K562 (cell line): ENCODE measurements around the gene MCCD1. TPM values are rescaled to one million over a fixed set of nuclear protein-coding genes. Genes with fewer than 3 reads are reported as not detected.
A peak's percentile ranks its signal among the peaks of the same experiment; 100 is the strongest.

Source experiments
- BHLHE40 ChIP-seq: IDR thresholded peaks from 2 replicates; pipeline ENCODE4 v1.6.1; 2011; ENCODE audit warnings: low read length, improper control_type of control experiment
- CHCHD3 ChIP-seq: fragments of 250-450 bp; sonication (Bioruptor Pico); IDR thresholded peaks from 2 replicates; pipeline ENCODE4 v2.1.2; 2022; ENCODE audit warnings: mild to moderate bottlenecking
- CTBP1 ChIP-seq: fragments of 450-650 bp; IDR thresholded peaks from 2 replicates; pipeline ENCODE4 v1.6.1; 2016; ENCODE audit warnings: borderline replicate concordance
- ELF1 ChIP-seq: fragments of 200-800 bp; sonication (Bioruptor generic); IDR thresholded peaks from 2 replicates; pipeline ENCODE4 v1.6.1; 2016; ENCODE audit warnings: missing genetic modification characterization, missing compliant biosample characterization
- ELK1 ChIP-seq: sonication (generic); formaldehyde crosslinking; IDR thresholded peaks from 2 replicates; pipeline ENCODE4 v1.8.1; 2022; ENCODE audit warnings: missing genetic modification reagents
- FUS ChIP-seq: fragments of 200-400 bp; formaldehyde crosslinking; optimal IDR thresholded peaks from 2 replicates; pipeline ENCODE3; 2017; ENCODE audit warnings: low read depth, low read length
- HDAC1 ChIP-seq, 2 experiments: fragments of 450-650 bp; IDR thresholded peaks; 2 replicates each; pipeline ENCODE4 v1.6.1; 2016 to 2017; ENCODE audit warnings: inconsistent platforms in 1 of 2, mild to moderate bottlenecking in 1 of 2, moderate library complexity in 1 of 2
- HNRNPUL1 ChIP-seq: fragments of 200-400 bp; formaldehyde crosslinking; IDR thresholded peaks from 2 replicates; pipeline ENCODE4 v1.6.1; 2017; ENCODE audit warnings: low read length
- IRF2 ChIP-seq: sonication (generic); formaldehyde crosslinking; IDR thresholded peaks from 2 replicates; pipeline ENCODE4 v1.8.1; 2022; ENCODE audit warnings: mild to moderate bottlenecking, missing genetic modification reagents
- JUN ChIP-seq, 2 experiments: sonication (generic) in 1 of 2; formaldehyde crosslinking in 1 of 2; IDR thresholded peaks; 2 replicates each; pipeline versions ENCODE4 v1.6.1 to v1.8.0; 2012 to 2022; ENCODE audit warnings: borderline replicate concordance in 2 of 2, mild to moderate bottlenecking in 2 of 2, improper control_type of control experiment in 1 of 2, low read depth in 1 of 2, low read length in 1 of 2, missing genetic modification reagents in 1 of 2
- KDM1A ChIP-seq, 2 experiments: fragments of 450-650 bp; IDR thresholded peaks; 2 replicates each; pipeline ENCODE4 v1.6.1; 2016; ENCODE audit warnings: mild to moderate bottlenecking in 2 of 2
- L3MBTL2 ChIP-seq: fragments of 450-650 bp; IDR thresholded peaks from 2 replicates; pipeline ENCODE4 v1.6.1; 2016; ENCODE audit warnings: mild to moderate bottlenecking, moderate library complexity
- MECOM ChIP-seq: fragments of 250-450 bp; sonication (Bioruptor Pico); IDR thresholded peaks from 2 replicates; pipeline ENCODE4 v1.8.0; 2022; ENCODE audit warnings: inconsistent platforms
- MEF2D ChIP-seq: conservative IDR thresholded peaks from 2 replicates; pipeline ENCODE4 v1.6.1; 2016; ENCODE audit warnings: low read depth, missing genetic modification characterization, missing compliant biosample characterization
- MNT ChIP-seq, 2 experiments: fragments of 450-650 bp; conservative IDR thresholded peaks; 2 replicates each; pipeline ENCODE4 v1.6.1; 2017; ENCODE audit warnings: mild to moderate bottlenecking in 2 of 2, moderate library complexity in 2 of 2
- MTA3 ChIP-seq: fragments of 450-650 bp; formaldehyde crosslinking; IDR thresholded peaks from 2 replicates; pipeline ENCODE4 v1.6.1; 2017; ENCODE audit warnings: mild to moderate bottlenecking, borderline replicate concordance
- POLR2AphosphoS5 ChIP-seq: IDR thresholded peaks from 2 replicates; pipeline ENCODE4 v1.6.1; 2011; ENCODE audit warnings: mild to moderate bottlenecking, low read depth, low read length, moderate library complexity; ENCODE audit not compliant: control insufficient read depth, insufficient read depth
- POLR2B ChIP-seq: fragments of 450-650 bp; IDR thresholded peaks from 2 replicates; pipeline ENCODE4 v1.6.1; 2018; ENCODE audit warnings: low read depth; ENCODE audit not compliant: partially characterized antibody
- SIN3B ChIP-seq: fragments of 450-650 bp; IDR thresholded peaks from 2 replicates; pipeline ENCODE4 v1.6.1; 2017; ENCODE audit warnings: low read depth, mild to moderate bottlenecking, moderate library complexity
- SMAD4 ChIP-seq: fragments of 250-450 bp; sonication (Bioruptor Pico); conservative IDR thresholded peaks from 2 replicates; pipeline ENCODE4 v1.8.0; 2021; ENCODE audit warnings: inconsistent platforms, mild to moderate bottlenecking, moderate library complexity
- SPI1 ChIP-seq: IDR thresholded peaks from 2 replicates; pipeline ENCODE4 v1.6.1; 2011; ENCODE audit warnings: low read depth, low read length, control low read depth, borderline replicate concordance
- TSC22D4 ChIP-seq: fragments of 450-650 bp; IDR thresholded peaks from 2 replicates; pipeline ENCODE4 v1.6.1; 2016; ENCODE audit warnings: missing genetic modification characterization, missing biosample characterization, control low read depth
- ZNF184 ChIP-seq: sonication (generic); formaldehyde crosslinking; IDR thresholded peaks from 2 replicates; pipeline ENCODE4 v1.5.0; 2020; ENCODE audit warnings: missing genetic modification reagents
- ZNF316 ChIP-seq: fragments of 450-650 bp; IDR thresholded peaks from 2 replicates; pipeline ENCODE4 v1.6.1; 2016
- ZNF324 ChIP-seq: fragments of 250-450 bp; sonication (Bioruptor Pico); IDR thresholded peaks from 2 replicates; pipeline ENCODE4 v1.4.0; 2020; ENCODE audit warnings: mild to moderate bottlenecking
- ZSCAN32 ChIP-seq: fragments of 450-650 bp; formaldehyde crosslinking; IDR thresholded peaks from 2 replicates; pipeline ENCODE4 v1.4.0; 2020; ENCODE audit warnings: mild to moderate bottlenecking, moderate library complexity
- polyA plus RNA-seq, 8 experiments: library from polyadenylated mRNA; depleted of rRNA in 4 of 8; stranded (reverse) in 5 of 8; unstranded in 3 of 8; fragments of >200 nt; fragmentation: Nextera tagmentation in 2 of 8; fragmentation: Illumina TruSeq in 1 of 8; extraction: Ambion mirVana in 2 of 8; extraction: Trizol in 1 of 8; gene quantifications; 2 replicates each; pipeline versions ENCODE4 v1.2.1 to v1.2.3, GENCODE V29; 2011 to 2014; ENCODE audit warnings: inconsistent platforms in 1 of 8, missing spikeins in 1 of 8
- total RNA-seq, 7 experiments: library from RNA; depleted of rRNA in 6 of 7; stranded (reverse); fragments of >200 nt in 6 of 7; fragmentation: Illumina TruSeq in 2 of 7; extraction: Trizol in 2 of 7; gene quantifications; 2 replicates each; pipeline versions ENCODE4 v1.2.1 to v1.2.3, GENCODE V29; 2011 to 2021; ENCODE audit warnings: low replicate concordance in 1 of 7

Gene MCCD1
- total and polyA plus RNA-seq, 9 of the 15 experiments (the other 6 are each of a cell fraction or from before 2014, with no cell fraction given) = not detected

GRCh38 chr6:31497531-31498476 lies 31.0 kb upstream of the MCCD1 start, which contains the start of gene MICB (continued):
- TF ChIP-seq POLR2AphosphoS5 (no peak), CHCHD3 (CRISPR knock-in tag) (no peak), ZNF316 (no peak), MNT (conservative IDR thresholded peaks at IDR 0.05) (peak; percentile 65 to 83; a peak in 3 of 4 replicates), IRF2 (no peak), KDM1A (IDR thresholded peaks at IDR 0.05) (peak; percentile 33 to 52; a peak in 3 of 4 replicates), JUN (IDR thresholded peaks at IDR 0.05; ENCODE audit: borderline replicate concordance, low read depth, low read length) (no peak), JUN (CRISPR knock-in tag; IDR thresholded peaks at IDR 0.05; ENCODE audit: borderline replicate concordance) (no peak), FUS (no peak), POLR2B (peak; percentile 58), HNRNPUL1 (no peak), MTA3 (peak; percentile 48; the same call in 1 of the 2 replicates), TSC22D4 (tag) (no peak), SIN3B (no peak), MECOM (CRISPR knock-in tag) (no peak), L3MBTL2 (peak; percentile 85), HDAC1 (IDR thresholded peaks at IDR 0.05) (peak in 1 of 2 experiments; percentile 80; a peak in 2 of 4 replicates), CTBP1 (peak; percentile 41; the same call in 1 of the 2 replicates), ZNF184 (CRISPR knock-in tag) (no peak), ELF1 (tag) (peak; percentile 49), ELK1 (CRISPR knock-in tag) (no peak), SPI1 (no peak), MEF2D (tag) (no peak), ZSCAN32 (CRISPR knock-in tag) (no peak), SMAD4 (CRISPR knock-in tag) (peak; percentile 10), BHLHE40 (no peak), ZNF324 (no peak)
